ENCODE data around the gene NAA10.

The NAA10 gene

DNA sequence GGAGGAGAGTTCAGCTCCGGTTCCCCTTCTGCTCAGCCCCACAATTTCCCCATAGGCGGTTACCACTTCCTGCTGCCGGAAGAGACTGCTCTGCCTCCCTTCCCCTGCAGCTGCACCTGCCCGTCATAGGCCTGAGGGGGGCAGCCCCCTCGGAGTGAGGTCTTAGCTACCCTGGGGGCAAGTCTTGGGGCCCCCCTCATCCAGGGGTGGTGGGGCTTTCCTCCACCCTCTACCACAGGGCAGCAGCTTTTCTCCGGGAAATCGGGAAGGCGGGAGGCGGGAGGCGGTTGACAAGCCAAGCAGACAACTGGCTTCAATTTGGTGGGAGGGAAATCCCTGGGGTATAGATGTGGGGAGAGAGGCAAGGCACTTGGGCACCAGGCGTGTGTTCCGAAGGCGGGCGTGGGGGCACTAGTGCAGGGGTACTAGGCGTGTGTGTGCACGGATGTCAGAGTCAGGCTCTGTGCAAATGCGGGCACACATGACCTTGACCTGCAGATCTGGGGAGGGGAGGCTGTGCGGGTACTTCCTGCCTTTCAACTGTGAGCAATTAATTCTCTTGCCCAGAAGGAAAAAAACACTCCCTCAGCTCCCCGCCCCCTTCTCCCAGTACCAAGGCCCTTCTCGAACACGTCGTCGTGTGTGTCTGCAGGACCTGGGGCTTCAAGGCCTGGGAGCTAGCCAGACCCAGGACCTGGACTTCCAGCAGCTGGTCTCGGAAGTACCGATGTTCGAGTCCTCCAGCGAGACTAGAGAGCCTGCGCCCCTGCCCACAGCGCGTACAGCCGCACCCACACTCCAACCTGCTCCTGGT is 7.8 kb downstream of the NAA10 start:
- DNase-seq: no peak

DNA sequence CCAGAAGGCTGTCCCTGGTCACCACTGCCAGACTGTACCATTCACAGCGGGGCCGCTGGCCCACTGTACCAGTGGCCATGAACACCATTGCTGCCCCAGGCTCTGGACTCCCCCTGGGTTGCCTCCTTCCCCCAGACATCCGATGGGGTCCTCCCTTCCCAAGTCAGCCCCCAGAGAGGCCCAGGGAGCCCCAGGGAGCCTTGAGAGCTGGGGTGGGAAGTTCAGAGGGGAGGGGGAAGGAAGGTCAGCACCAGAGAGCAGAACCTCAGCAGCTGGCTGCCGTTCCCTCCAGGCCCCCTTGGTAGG is 8.3 kb downstream of the NAA10 start:
- no peak for DNase-seq

- DNase-seq: no peak
These were observed 8.9 kb downstream of the NAA10 start, which contains the start of gene ARHGAP4 for GRCh38 chrX:153925739-153926551. ARHGAP4 (minus strand) TSS chrX:153926264; CDS start chrX:153926202, 62 bp downstream.

DNA sequence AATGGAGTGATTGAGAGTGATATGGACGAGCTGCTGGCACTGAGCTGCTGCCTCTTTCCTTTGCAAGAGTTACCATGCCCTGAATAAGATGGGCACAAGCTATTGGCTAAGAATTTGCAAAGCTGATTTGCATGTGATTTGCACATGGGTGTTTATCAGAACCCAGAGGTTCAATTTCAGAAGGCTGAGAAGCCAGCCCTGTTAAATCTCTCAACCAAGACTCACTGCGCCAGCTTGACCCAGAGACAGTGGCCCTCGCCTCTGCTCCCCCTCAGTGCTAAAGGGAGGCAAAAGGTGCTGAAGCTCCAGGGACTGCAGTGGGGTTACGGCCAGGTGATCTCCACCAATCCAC is 9.5 kb downstream of the NAA10 start:
- DNase-seq: no peak

GRCh38 chrX:153924149-153924861 is 10.5 kb downstream of the NAA10 start:
- DNase-seq: no peak

- no peak for DNase-seq
These were observed 11.6 kb downstream of the NAA10 start for GRCh38 chrX:153922932-153923857.

GRCh38 chrX:153921511-153922446 is 13.1 kb downstream of the NAA10 start:
- DNase-seq: no peak

GRCh38 chrX:153921070-153921469 is 13.8 kb downstream of the NAA10 start:
- no peak for DNase-seq

DNA sequence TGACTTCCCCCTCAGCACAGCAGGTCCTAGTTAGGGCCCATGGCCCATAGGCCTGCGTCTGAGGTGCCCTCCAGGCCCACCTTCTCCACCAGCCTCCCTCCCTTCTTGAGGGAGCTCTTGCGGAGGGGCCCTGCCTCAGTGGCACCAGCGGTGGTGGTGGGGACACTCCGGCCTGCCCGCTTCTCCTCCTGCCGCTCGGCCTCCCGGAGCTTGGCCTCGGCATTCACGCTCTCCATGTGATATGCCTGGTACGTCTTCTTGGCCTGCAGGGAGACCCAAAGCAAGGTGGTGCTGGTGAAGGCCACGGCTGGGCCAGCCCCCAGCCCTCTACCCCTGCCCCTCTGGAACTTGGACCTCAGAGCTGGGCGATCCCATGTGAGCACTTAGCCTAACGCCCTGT is 14.3 kb downstream of the NAA10 start:
- DNase-seq: no peak

DNA sequence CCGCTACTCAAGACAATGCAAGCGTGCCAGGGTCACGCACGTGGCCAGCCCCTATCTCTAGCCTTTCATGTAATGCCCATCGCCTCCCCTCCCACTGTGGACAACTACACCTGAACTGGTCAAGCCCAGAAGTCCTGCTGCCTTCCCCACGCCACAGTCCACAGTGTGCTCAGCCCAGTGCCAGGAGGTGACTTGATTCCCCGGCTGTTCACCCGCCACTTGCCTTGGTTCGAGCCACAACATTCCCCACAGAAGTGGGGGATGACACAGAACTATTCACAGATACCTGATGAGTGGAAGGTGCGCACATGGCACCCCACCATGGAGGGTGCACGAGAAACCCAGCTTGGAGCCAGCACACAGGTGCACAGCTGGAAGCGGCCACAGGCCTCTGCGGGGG is 15.6 kb downstream of the NAA10 start:
- no peak for DNase-seq

DNA sequence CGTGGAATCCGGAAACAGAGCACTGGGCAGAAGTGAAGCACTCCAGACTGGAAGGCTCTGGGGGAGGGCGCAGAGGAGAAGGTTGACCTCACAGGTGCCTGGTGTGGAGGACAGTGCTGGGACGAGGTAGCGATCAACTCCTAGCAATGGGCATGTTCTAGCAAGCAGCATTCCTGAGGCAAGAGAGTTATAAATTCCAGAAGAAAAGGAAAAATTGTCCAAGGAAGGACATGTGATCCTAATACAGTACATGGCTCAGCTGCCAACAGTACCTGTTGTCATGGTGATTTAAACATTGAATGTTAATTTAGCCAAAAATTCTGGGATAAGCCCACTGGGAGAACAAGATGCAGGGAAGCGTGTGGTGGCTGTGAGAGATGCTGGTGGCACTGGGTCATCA is 17.0 kb downstream of the NAA10 start:
- DNase-seq: no peak

- DNase-seq: no peak
These were observed 21.1 kb downstream of the NAA10 start for GRCh38 chrX:153913701-153914100.

DNA sequence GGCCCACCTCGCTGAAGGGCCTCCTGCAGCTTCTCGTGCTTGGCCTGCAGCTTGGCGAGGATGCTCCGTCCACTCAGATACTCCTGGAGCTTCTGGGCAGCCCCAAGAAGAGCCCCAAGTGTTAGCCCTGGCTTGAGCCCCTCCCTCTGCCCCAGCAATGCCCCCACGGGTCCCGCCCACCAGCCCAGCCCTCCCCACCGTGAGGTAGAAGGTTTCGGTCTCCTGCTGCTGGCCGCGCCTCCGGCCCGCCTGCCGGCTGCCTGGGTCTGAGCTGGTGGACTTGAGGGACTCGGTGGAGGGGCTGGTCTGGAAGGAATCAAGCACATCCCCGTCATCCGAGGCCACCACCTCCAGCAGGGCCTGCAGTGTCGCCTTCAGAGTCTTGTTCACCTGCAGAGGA is 21.6 kb downstream of the NAA10 start:
- DNase-seq: no peak

GRCh38 chrX:153911798-153912197 is 23.0 kb downstream of the NAA10 start:
- no peak for DNase-seq

DNA sequence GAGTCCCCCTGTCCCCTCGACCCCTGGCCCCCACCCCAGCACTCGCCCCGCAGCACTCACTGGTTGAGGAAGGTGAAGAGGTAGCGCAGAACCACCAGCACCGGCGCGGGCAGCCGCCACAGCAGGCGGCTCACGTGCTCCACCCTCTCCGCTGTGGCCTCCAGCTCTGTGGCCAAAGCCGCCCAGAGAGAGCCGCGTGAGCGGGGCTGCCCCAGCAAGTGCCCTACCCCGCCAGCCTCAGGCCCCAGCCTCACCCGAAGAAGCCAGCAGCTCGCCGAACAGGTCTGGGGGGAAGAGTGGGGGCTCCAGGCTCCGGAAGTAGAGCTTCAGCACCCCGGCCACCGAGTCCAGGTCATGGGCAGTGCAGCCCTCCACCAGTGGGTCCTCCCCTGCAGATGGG is 24.4 kb downstream of the NAA10 start:
- no peak for DNase-seq

GRCh38 chrX:153909980-153910360 is 24.9 kb downstream of the NAA10 start:
- no peak for DNase-seq

DNA sequence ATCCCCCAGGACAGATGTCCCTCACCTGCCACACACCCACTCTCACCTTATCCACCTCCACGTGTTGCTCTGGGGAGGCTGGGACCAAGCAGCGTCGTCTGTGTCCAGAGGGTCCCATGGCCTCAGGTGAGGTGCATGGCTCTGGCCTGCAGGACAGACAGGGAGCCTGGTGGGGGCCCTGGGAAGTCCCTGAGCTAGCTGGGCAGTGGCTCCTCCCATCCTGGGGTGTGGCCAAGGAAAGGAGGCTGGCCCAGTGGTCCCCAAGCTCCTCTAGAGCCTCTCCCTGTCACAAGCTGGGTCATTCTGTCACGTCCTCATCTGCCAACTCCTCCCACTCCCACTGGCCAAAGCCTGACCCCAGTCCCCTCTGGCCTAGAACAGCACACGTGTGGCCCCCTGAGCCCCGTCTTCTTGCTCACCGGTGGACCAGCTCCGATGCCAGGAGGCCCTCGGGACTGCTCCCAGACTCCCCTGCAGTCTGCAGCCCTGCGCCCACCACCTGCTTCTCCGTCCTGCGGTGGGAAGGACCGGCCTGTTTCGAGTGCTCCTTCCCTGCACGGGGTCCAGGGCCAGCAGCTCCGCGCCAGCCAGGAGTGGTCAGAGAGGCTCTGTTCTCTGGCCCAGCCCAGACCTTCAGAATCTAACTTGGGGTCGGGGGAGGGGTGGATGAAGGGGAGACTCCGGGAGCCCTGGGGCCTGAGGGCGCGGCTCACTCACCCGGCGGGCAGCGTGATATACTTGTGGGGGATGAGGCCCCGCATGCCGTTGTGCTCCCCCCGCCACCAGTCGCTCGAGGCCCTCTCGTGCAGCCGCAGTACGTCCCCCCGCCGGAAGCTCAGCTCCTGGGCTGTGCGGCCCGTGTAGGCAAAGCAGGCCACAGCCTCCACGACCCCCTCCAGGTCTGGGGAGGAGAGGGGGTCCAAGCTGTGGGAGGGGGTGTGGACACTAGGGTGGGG is 25.5 kb downstream of the NAA10 start:
- no peak for DNase-seq

DNA sequence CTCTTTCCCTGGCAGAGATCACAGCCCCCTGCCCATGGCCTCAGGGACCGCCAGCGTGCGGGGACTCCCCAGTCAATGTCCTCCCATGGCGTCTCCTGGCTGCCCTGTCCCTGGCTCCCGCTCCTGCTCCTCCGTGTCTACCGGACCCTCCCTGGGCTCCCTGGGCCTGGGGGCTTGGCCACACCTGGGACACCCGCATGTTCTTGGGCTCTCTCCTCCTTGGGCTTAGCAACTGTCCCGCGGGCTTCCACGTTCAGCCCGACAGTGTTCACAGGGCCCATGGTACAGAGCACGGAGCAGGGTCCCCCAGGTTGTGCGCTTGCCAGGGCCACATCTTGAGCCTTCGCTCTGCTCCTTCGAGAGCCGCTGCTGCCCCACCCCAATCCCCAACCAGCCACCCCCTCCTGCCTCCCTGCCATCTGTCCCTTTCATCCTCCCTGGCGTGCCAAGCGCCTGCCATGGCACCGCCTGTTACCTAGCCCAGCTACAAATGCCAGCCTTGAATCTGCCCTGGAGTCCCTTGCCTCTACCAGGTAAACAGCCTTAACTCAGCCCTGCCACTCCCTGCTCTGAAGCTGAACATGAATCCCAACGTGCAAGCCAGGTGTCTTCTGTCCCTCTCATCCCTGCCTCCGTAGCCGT is 26.5 kb downstream of the NAA10 start:
- DNase-seq: no peak

DNA sequence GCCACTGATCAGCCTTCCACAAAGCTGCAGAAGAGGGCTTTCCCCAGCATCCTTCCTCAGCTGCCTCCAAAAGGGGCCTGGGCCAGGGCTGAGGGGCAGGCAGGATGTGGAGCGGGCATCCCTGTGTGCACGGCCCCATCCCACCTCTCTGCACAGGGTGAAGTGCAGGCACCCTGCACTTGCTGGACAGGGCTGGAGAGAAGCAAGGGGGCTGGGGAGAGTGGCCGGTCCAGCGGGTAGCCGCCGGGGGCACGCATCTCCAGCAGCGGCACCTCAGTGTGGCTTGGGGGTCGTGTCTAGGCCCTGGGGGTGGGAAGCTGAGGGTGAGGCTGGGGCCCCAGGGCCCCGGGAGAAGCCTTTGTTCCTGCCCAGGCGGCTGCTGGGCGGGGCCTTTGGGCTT is 27.4 kb downstream of the NAA10 start:
- DNase-seq: no peak
